Measurements from ENCODE around the gene SMCR8. TPM values are rescaled to one million over a fixed set of nuclear protein-coding genes. Genes with fewer than 3 reads are reported as not detected.

SMCR8 gene
- total RNA-seq, 4 donors from 2014 or later, result 10.9 to 13.0 (median 11.9) TPM

DNA sequence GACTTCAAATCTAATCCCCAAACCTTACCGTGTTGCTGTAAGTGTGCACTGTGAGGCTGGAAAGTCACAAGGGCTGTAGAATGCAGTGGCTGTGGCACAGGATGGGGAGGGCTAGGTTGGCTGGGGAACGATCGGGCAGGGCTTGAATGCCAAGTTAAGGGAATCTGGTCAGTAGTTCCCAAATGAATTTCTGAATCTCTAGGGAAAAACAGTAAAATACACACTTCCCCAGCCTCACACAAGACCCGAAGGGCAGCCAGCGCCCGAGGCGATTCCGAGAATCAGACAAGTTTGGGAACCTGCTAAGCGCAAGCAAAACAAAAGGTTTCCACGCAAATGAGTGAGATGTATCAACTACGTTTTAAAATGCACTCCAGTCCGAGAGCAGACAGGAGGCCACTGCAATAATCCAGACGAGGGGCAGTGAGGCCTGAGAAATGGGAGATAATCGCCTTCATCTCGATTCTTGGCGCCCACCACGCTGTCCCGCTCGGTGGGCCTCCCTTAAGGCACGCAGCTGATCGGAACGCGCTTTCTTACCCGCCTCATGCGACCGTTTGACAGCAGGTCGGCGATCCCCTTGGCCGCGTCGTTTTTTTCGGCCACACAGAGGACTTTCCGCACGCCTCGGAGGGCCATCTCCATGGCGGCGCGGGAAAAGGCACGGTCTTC lies 898 bp upstream of the SMCR8 start:
- H3K27ac ChIP-seq, result peak overlapping the region; percentile 90 to 93 (median 90)
- TF ChIP-seq, protein P1, sequence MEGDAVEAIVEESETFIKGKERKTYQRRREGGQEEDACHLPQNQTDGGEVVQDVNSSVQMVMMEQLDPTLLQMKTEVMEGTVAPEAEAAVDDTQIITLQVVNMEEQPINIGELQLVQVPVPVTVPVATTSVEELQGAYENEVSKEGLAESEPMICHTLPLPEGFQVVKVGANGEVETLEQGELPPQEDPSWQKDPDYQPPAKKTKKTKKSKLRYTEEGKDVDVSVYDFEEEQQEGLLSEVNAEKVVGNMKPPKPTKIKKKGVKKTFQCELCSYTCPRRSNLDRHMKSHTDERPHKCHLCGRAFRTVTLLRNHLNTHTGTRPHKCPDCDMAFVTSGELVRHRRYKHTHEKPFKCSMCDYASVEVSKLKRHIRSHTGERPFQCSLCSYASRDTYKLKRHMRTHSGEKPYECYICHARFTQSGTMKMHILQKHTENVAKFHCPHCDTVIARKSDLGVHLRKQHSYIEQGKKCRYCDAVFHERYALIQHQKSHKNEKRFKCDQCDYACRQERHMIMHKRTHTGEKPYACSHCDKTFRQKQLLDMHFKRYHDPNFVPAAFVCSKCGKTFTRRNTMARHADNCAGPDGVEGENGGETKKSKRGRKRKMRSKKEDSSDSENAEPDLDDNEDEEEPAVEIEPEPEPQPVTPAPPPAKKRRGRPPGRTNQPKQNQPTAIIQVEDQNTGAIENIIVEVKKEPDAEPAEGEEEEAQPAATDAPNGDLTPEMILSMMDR (IDR thresholded peaks at IDR 0.05), result no peak
- no peak for TF ChIP-seq POLR2A (IDR thresholded peaks at IDR 0.05)
- DNase-seq, result no peak
- H3K36me3 ChIP-seq, result peaks cover 0 to 59% (median under 1%) of the 10 kb centered on the region in 3 donors
- intact Hi-C loops (cut with DNase I), result no loop called here
- no peaks in the 10 kb centered on the region for H3K27me3 ChIP-seq
- 0% methylated on average over 22 to 25 of the region's 39 CpGs for WGBS, 2 donors
- no peaks in the 10 kb centered on the region for H3K9me3 ChIP-seq
- peak overlapping the region; percentile 69 to 92 (median 88) for H3K4me3 ChIP-seq
- H3K4me1 ChIP-seq, result peaks cover 42 to 66% (median 52%) of the 10 kb centered on the region in 3 donors

DNA sequence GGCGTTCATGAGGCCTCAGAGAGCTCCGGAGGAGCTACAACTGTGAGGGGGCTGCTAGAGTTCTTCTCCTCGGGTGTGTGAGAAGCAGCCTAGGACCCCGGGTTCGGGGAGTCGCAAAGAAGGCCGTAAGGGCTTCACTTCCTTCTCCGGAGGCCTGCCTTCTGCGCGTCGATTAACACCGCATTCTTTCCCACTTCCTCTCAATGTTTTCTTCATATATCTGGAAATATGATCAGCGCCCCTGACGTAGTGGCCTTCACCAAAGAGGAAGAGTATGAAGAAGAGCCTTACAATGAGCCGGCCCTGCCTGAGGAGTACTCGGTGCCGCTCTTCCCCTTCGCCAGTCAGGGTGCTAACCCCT lies 449 bp downstream of the SMCR8 start:
- no peak for DNase-seq
- peak overlapping the region; percentile 69 to 92 (median 88) for H3K4me3 ChIP-seq
- TF ChIP-seq, protein P1 (IDR thresholded peaks at IDR 0.05), result no peak
- intact Hi-C loops (cut with DNase I), result no loop called here
- H3K9me3 ChIP-seq, result no peaks in the 10 kb centered on the region
- WGBS, 2 donors, result 7 to 10% methylated on average over 16 to 17 of the region's 18 CpGs
- peaks cover 0 to 61% (median 5%) of the 10 kb centered on the region in 3 donors for H3K36me3 ChIP-seq
- peak overlapping the region; percentile 90 to 93 (median 90) for H3K27ac ChIP-seq
- H3K4me1 ChIP-seq, result peaks cover 52 to 80% (median 66%) of the 10 kb centered on the region in 3 donors
- H3K27me3 ChIP-seq, result no peaks in the 10 kb centered on the region

DNA sequence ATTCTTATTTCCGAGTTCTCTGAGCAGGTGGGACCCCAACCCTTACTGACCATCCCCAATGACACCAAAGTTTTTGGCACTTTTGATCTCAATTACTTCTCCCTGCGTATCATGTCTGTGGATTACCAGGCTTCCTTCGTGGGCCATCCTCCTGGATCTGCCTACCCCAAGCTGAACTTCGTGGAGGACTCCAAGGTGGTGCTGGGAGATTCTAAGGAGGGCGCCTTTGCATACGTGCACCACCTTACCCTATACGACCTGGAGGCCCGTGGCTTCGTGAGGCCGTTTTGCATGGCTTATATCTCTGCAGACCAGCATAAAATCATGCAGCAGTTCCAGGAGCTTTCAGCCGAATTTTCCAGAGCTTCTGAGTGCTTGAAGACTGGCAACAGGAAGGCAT lies 868 bp downstream of the SMCR8 start:
- no peak for TF ChIP-seq POLR2A (IDR thresholded peaks at IDR 0.05)
- TF ChIP-seq, protein P1 (IDR thresholded peaks at IDR 0.05), result no peak
- H3K4me3 ChIP-seq, result peak overlapping the region; percentile 69 to 92 (median 88)
- H3K36me3 ChIP-seq, result peaks cover 0 to 61% (median 7%) of the 10 kb centered on the region in 3 donors
- 48 to 67% methylated on average over 4 of the region's 11 CpGs for WGBS, 2 donors
- no peaks in the 10 kb centered on the region for H3K9me3 ChIP-seq
- DNase-seq, result no peak
- peaks cover 52 to 84% (median 67%) of the 10 kb centered on the region in 3 donors for H3K4me1 ChIP-seq
- H3K27ac ChIP-seq, result peak overlapping the region; percentile 90 to 93 (median 90)
- H3K27me3 ChIP-seq, result no peaks in the 10 kb centered on the region
- intact Hi-C loops (cut with DNase I), result no loop called here

DNA sequence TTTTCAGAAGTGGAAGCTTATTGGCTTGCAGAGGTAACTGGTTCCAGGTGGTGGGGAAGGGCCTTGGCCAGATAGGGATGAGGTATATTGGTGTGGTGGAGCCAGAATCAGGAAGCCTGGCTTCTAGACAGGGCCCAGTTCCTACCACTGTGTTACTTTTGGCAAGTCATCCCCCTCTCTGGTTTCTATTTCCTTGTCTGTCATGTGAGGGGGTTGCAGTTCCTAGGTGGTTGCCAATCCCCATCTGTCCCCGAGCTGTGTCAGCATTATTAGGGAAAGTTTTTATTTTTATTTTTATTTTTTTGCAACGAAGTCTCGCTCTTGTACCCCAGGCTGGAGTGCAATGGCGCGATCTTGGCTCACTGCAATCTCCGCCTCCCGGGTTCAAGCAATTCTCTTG lies 3.0 kb downstream of the SMCR8 start:
- peaks cover 6 to 70% (median 18%) of the 10 kb centered on the region in 3 donors for H3K36me3 ChIP-seq
- H3K4me1 ChIP-seq, result peaks cover 52 to 75% (median 61%) of the 10 kb centered on the region in 3 donors

More for the DNA sequence above, 3.0 kb downstream of the SMCR8 start:
- TF ChIP-seq, protein P1 (IDR thresholded peaks at IDR 0.05), result no peak
- no peak for TF ChIP-seq POLR2A (IDR thresholded peaks at IDR 0.05)
- no peaks in the 10 kb centered on the region for H3K9me3 ChIP-seq
- peak overlapping the region in 1 of 4 donors; percentile 13 for H3K4me3 ChIP-seq
- no peak for DNase-seq
- H3K27me3 ChIP-seq, result no peaks in the 10 kb centered on the region
- H3K27ac ChIP-seq, result no peak overlapping the region
- intact Hi-C loops (cut with DNase I), result no loop called here
- 84 to 93% methylated on average over 7 of the region's 7 CpGs for WGBS, 2 donors
